ENCODE results near the gene KLHL29. TPM values are rescaled to one million over a fixed set of nuclear protein-coding genes. Genes with fewer than 3 reads are reported as not detected.

KLHL29 gene
- total and polyA plus RNA-seq, 2 of the 13 experiments (the other 11 are each of a cell fraction or from before 2014, with no cell fraction given), result 0.01 TPM; not detected in 1

DNA sequence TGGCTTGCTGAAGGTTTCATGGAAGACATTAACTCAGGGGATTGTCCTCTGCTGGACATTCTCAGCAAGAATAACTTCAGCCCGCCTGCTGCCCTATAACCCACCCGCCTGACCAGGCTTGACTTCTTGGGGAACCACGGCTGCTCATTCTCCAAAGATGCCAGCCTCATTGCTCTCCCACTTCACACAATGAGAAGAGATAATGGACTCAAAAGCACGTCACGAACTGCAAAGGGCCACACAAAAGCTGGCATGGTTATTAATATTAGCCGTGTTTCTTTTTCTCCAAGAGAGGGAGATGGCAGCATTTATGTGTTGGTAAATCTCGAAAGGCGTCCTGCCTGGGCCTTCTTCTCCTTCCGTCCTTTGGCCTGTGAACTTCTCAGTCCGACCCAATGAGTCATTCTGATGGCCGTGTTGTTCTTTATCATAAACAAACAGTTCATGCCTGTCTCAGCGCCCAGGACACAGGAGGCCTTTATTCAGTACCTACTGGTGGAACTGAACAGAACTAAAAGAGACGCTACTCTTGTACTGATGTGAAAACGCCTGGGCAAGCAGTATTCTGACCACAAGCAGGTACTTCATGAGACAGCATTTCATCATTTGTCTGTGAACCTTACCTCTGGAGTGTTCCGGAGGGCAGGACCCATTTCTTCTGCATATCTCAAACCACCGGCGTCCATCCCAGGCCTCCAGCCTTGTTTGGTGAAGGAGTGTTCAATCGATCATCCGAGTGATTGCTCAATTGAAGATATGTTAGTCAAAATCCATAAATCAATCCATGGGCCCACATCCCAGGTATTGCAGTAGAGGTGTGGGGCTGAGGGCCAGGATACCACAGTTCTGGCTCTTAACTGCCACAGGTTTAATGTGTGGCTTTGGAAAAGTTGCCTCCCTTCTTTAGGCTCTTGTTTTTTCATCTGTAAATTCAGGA lies 25.1 kb upstream of the KLHL29 start (continued):
- 0 out of 2 replicates have a peak, but pooled peaks have one; percentile 45 for TF ChIP-seq ZHX1 (CRISPR knock-in tag; IDR thresholded peaks at IDR 0.05; ENCODE audit: low read depth)
- TF ChIP-seq ZNF780A (CRISPR knock-in tag; IDR thresholded peaks at IDR 0.05), result no peak
- TF ChIP-seq ZFYVE20 (CRISPR knock-in tag; IDR thresholded peaks at IDR 0.05; ENCODE audit: borderline replicate concordance, low read depth), result no peak
- no peak for TF ChIP-seq ZSCAN21 (CRISPR knock-in tag; IDR thresholded peaks at IDR 0.05; ENCODE audit: borderline replicate concordance)
- peak; percentile 35; the same call in 1 of the 2 replicates for TF ChIP-seq SOX5 (CRISPR knock-in tag; IDR thresholded peaks at IDR 0.05; ENCODE audit: borderline replicate concordance)
- TF ChIP-seq BORCS8-MEF2B (CRISPR knock-in tag; IDR thresholded peaks at IDR 0.05), result no peak
- peak; percentile 93 for TF ChIP-seq JUND (CRISPR knock-in tag; IDR thresholded peaks at IDR 0.05)
- TF ChIP-seq THAP11 (CRISPR knock-in tag; IDR thresholded peaks at IDR 0.05), result peak; percentile 25; the same call in 1 of the 2 replicates
- TF ChIP-seq ZNF501 (CRISPR knock-in tag; IDR thresholded peaks at IDR 0.05), result 0 out of 2 replicates have a peak, but pooled peaks have one; percentile 45
- peak; percentile 89 for TF ChIP-seq JUN (CRISPR knock-in tag; IDR thresholded peaks at IDR 0.05)
- TF ChIP-seq NR2F6 (IDR thresholded peaks at IDR 0.05), result no peak
- 0 out of 2 replicates have a peak, but pooled peaks have one; percentile 39 for TF ChIP-seq NR2F6 (CRISPR knock-in tag; IDR thresholded peaks at IDR 0.05)
- peak; percentile 86 for TF ChIP-seq ATF3 (CRISPR knock-in tag; IDR thresholded peaks at IDR 0.05)
- no peak for TF ChIP-seq IRF2 (CRISPR knock-in tag; IDR thresholded peaks at IDR 0.05)
- no peak for TF ChIP-seq ZNF101 (CRISPR knock-in tag; IDR thresholded peaks at IDR 0.05; ENCODE audit: borderline replicate concordance, low read depth)
- TF ChIP-seq ZNF761 (CRISPR knock-in tag; conservative IDR thresholded peaks at IDR 0.05), result no peak
- peak; percentile 38; the same call in 1 of the 2 replicates for TF ChIP-seq NR2C2 (CRISPR knock-in tag; IDR thresholded peaks at IDR 0.05; ENCODE audit: borderline replicate concordance)
- 0 out of 2 replicates have a peak, but pooled peaks have one; percentile 72 for TF ChIP-seq ZNF724P (CRISPR knock-in tag; IDR thresholded peaks at IDR 0.05; ENCODE audit: borderline replicate concordance)
- peak; percentile 55; the same call in 1 of the 2 replicates for TF ChIP-seq KDM2A (CRISPR knock-in tag; IDR thresholded peaks at IDR 0.05; ENCODE audit: borderline replicate concordance, low read depth)
- TF ChIP-seq ZNF629 (CRISPR knock-in tag; conservative IDR thresholded peaks at IDR 0.05), result no peak
- no peak for TF ChIP-seq NONO (IDR thresholded peaks at IDR 0.05)
- no peak for TF ChIP-seq NONO (CRISPR knock-in tag; conservative IDR thresholded peaks at IDR 0.05)
- peak; percentile 57 for TF ChIP-seq PHF5A (CRISPR knock-in tag; IDR thresholded peaks at IDR 0.05; ENCODE audit: low read depth, unreplicated experiment)
- TF ChIP-seq HNF1B (CRISPR knock-in tag; IDR thresholded peaks at IDR 0.05), result no peak
- TF ChIP-seq ZNF747 (CRISPR knock-in tag; IDR thresholded peaks at IDR 0.05; ENCODE audit: borderline replicate concordance), result 0 out of 2 replicates have a peak, but pooled peaks have one; percentile 26
- TF ChIP-seq NR3C1 (CRISPR knock-in tag; IDR thresholded peaks at IDR 0.05), result no peak

Measured in HepG2 (cell line).